Tibial nerve (tissue), 4 donors: ENCODE measurements around the gene IGSF6. TPM values are rescaled to one million over a fixed set of nuclear protein-coding genes. Genes with fewer than 3 reads are reported as not detected.

Source experiments
- DNase-seq, 2 donors: peaks; one replicate each; pipeline ENCODE4 v3.0.0-alpha.2; 2019; ENCODE audit warnings: low spot score in 2 of 2
- H3K27ac ChIP-seq, 4 donors: fragments of 200-600 bp; sonication (generic) in 3 of 4; one replicate each; pipeline ENCODE4 v1.5.1; 2017 to 2019; ENCODE audit warnings: mild to moderate bottlenecking in 1 of 4
- H3K27me3 ChIP-seq, 2 donors: fragments of 200-600 bp; sonication (generic) in 1 of 2; one replicate each; pipeline versions ENCODE4 v1.5.1 to v1.6.0; 2017 to 2019
- H3K36me3 ChIP-seq, 3 donors: fragments of 200-600 bp; sonication (generic); one replicate each; pipeline ENCODE4 v1.5.1; 2018 to 2019
- H3K4me1 ChIP-seq, 4 donors: fragments of 200-600 bp; sonication (generic) in 3 of 4; one replicate each; pipeline ENCODE4 v1.5.1; 2017 to 2019
- H3K4me3 ChIP-seq, 4 donors: fragments of 200-600 bp; sonication (generic) in 3 of 4; one replicate each; pipeline ENCODE4 v1.5.1; 2017 to 2019; ENCODE audit warnings: mild to moderate bottlenecking in 1 of 4, moderate library complexity in 1 of 4
- H3K9me3 ChIP-seq, 4 donors: fragments of 200-600 bp; sonication (generic) in 3 of 4; one replicate each; pipeline ENCODE4 v1.5.1; 2017 to 2019
- CTCF ChIP-seq, 5 experiments: fragments of 200-600 bp in 3 of 5; fragments of 450-650 bp in 2 of 5; sonication (generic) in 3 of 5; IDR thresholded peaks; one replicate each; pipeline ENCODE4 v1.5.1; 2016 to 2019; ENCODE audit warnings: antibody characterized with exemption in 5 of 5, mild to moderate bottlenecking in 3 of 5, moderate library complexity in 2 of 5
- EP300 ChIP-seq, 2 donors: sonication (generic); formaldehyde crosslinking; IDR thresholded peaks; one replicate each; pipeline ENCODE4 v1.6.1; 2017; ENCODE audit warnings: antibody characterized with exemption in 2 of 2, mild to moderate bottlenecking in 1 of 2
- POLR2A ChIP-seq, 2 donors: fragments of 450-650 bp; IDR thresholded peaks; one replicate each; pipeline ENCODE4 v1.6.1; 2017; ENCODE audit warnings: antibody characterized with exemption in 2 of 2, mild to moderate bottlenecking in 2 of 2, moderate library complexity in 2 of 2
- WGBS, 2 donors: methylation state at CpG; one replicate each; pipeline ENCODE4 v1.1.5; 2018; 5-methylcytosine and 5-hydroxymethylcytosine counted together
- total RNA-seq, 4 donors: library from RNA; depleted of rRNA; stranded (reverse); fragments of >200 nt; gene quantifications; one replicate each; pipeline ENCODE4 v1.1.0, GENCODE V29; 2016

IGSF6 gene
- total RNA-seq, 4 donors from 2014 or later: 0.60 to 3.3 (median 1.8) TPM

GRCh38 chr16:21667575-21667974 is 15.2 kb upstream of the IGSF6 start:
- 78 to 81% methylated on average over 3 of the region's 3 CpGs for WGBS, 2 donors
- TF ChIP-seq EP300 (IDR thresholded peaks at IDR 0.05): no peak
- TF ChIP-seq CTCF (IDR thresholded peaks at IDR 0.05): no peak
- no peak for TF ChIP-seq POLR2A (IDR thresholded peaks at IDR 0.05)
- DNase-seq: no peak
- Histone ChIP-seq H3K36me3 (no peaks in the 10 kb centered on the region), H3K4me3 (no peak overlapping the region), H3K27me3 (peaks cover 0 to 23% of the 10 kb centered on the region in 2 donors), H3K4me1 (peaks cover 0 to 7% (median 0%) of the 10 kb centered on the region in 4 donors), H3K27ac (no peak overlapping the region), H3K9me3 (peaks cover 0 to 2% (median 0%) of the 10 kb centered on the region in 4 donors)

- Histone ChIP-seq H3K27ac (no peak overlapping the region), H3K27me3 (peaks cover 0 to 23% of the 10 kb centered on the region in 2 donors), H3K4me3 (no peak overlapping the region), H3K36me3 (no peaks in the 10 kb centered on the region), H3K9me3 (no peaks in the 10 kb centered on the region), H3K4me1 (peaks cover 0 to 7% (median 0%) of the 10 kb centered on the region in 4 donors)
- no peak for TF ChIP-seq POLR2A (IDR thresholded peaks at IDR 0.05)
- TF ChIP-seq EP300 (IDR thresholded peaks at IDR 0.05): no peak
- TF ChIP-seq CTCF (IDR thresholded peaks at IDR 0.05): no peak
- DNase-seq: no peak
- WGBS, 2 donors: 23 to 30% methylated on average over 3 of the region's 3 CpGs
Measured at GRCh38 chr16:21666772-21667171, 14.4 kb upstream of the IGSF6 start.

- Histone ChIP-seq H3K9me3 (no peaks in the 10 kb centered on the region), H3K27me3 (peaks cover 0 to 23% of the 10 kb centered on the region in 2 donors), H3K36me3 (no peaks in the 10 kb centered on the region), H3K4me3 (no peak overlapping the region), H3K27ac (no peak overlapping the region), H3K4me1 (peaks cover 0 to 8% (median 0%) of the 10 kb centered on the region in 4 donors)
- TF ChIP-seq CTCF (IDR thresholded peaks at IDR 0.05) (no peak), POLR2A (IDR thresholded peaks at IDR 0.05) (no peak), EP300 (IDR thresholded peaks at IDR 0.05) (no peak)
- 91% methylated on average over 10 of the region's 10 CpGs for WGBS, 2 donors
- no peak for DNase-seq
Measured at GRCh38 chr16:21664801-21665492, 12.5 kb upstream of the IGSF6 start.

GRCh38 chr16:21663889-21664647 is 11.7 kb upstream of the IGSF6 start, which contains the start of gene OTOA:
Gene OTOA, plus strand, starts transcription at chr16:21663968. Its CDS starts 14,547 bp downstream, at chr16:21678515.
- H3K36me3 ChIP-seq: no peaks in the 10 kb centered on the region
- H3K27me3 ChIP-seq: peaks cover 0 to 23% of the 10 kb centered on the region in 2 donors
- no peak within 1 kb of the TSS for H3K27ac ChIP-seq
- H3K4me3 ChIP-seq: peak within 1 kb of the TSS in 2 of 4 donors; percentile 31 to 39
- 20 to 32% methylated on average over 17 to 23 of the region's 45 CpGs for WGBS, 2 donors
- no peak for DNase-seq
- TF ChIP-seq CTCF (IDR thresholded peaks at IDR 0.05) (no peak), EP300 (IDR thresholded peaks at IDR 0.05) (no peak), POLR2A (IDR thresholded peaks at IDR 0.05) (no peak)
- H3K4me1 ChIP-seq: peaks cover 0 to 16% (median 0%) of the 10 kb centered on the region in 4 donors
- H3K9me3 ChIP-seq: no peaks in the 10 kb centered on the region

- TF ChIP-seq CTCF (IDR thresholded peaks at IDR 0.05): no peak
- TF ChIP-seq EP300 (IDR thresholded peaks at IDR 0.05): peak in 1 of 2 donors; percentile 26
- peaks cover 0 to 15% (median 0%) of the 10 kb centered on the region in 3 donors for H3K36me3 ChIP-seq
- H3K4me1 ChIP-seq: peaks cover 0 to 45% (median 2%) of the 10 kb centered on the region in 4 donors
- no peak overlapping the region for H3K4me3 ChIP-seq
- H3K27me3 ChIP-seq: peaks cover 0 to under 1% of the 10 kb centered on the region in 2 donors
- H3K27ac ChIP-seq: no peak overlapping the region
- DNase-seq: no peak
- WGBS, 2 donors: 87 to 90% methylated on average over 4 of the region's 4 CpGs
- H3K9me3 ChIP-seq: no peaks in the 10 kb centered on the region
Measured at GRCh38 chr16:21659124-21659523, 6.7 kb upstream of the IGSF6 start.
